ENCODE results near the gene KIF21B.

KIF21B gene

DNA sequence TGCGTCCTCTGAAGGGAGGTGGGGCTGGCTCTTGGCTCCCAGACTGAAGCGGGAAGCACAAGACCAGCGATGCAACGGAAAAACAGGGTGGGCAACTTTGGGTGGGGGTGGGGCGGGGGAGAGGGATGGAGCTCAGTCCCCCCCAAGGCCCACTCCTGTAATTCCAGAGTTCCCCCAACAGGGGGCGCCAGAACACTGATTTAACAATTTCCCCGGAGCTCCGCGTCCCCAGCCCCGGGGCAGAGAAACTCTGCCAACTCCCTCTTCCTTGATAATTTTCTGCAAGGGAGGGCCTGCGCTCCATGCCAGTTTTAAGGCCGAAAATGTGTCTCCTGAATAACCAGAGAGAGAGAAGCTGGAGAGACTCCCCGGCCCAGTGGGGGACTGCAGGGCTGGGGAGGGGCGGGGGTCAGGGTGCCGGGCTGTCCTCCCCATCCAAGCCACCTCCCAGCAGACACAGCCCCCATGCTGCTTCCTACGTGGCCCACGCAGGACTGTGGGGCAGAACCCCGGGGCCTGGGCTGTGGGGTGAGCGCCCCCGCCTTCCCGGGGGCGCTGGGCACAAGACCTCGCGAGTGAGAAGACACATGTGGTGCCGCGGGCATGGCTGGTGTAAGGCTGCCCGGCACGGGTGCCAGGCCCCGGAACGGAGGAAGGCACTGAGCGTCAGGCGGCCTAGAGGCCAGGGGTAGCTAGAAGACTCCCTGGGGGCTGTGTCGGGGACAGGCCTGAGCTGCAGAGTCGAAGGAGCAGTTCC, 51.4 kb downstream of the KIF21B start:
- Mint-ChIP-seq H3K27ac (no peak overlapping the region), H3K36me3 (ENCODE audit: low read depth) (peaks cover 8% of the 10 kb centered on the region), H3K9me3 (no peaks in the 10 kb centered on the region), H3K4me3 (no peak overlapping the region), H3K4me1 (peaks cover 27% of the 10 kb centered on the region), H3K27me3 (ENCODE audit: low read depth) (peaks cover 3% of the 10 kb centered on the region)
- TF ChIP-seq, protein P1, sequence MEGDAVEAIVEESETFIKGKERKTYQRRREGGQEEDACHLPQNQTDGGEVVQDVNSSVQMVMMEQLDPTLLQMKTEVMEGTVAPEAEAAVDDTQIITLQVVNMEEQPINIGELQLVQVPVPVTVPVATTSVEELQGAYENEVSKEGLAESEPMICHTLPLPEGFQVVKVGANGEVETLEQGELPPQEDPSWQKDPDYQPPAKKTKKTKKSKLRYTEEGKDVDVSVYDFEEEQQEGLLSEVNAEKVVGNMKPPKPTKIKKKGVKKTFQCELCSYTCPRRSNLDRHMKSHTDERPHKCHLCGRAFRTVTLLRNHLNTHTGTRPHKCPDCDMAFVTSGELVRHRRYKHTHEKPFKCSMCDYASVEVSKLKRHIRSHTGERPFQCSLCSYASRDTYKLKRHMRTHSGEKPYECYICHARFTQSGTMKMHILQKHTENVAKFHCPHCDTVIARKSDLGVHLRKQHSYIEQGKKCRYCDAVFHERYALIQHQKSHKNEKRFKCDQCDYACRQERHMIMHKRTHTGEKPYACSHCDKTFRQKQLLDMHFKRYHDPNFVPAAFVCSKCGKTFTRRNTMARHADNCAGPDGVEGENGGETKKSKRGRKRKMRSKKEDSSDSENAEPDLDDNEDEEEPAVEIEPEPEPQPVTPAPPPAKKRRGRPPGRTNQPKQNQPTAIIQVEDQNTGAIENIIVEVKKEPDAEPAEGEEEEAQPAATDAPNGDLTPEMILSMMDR (IDR thresholded peaks at IDR 0.05; ENCODE audit: unreplicated experiment in 3 of 3): peak; percentile 97 to 99 (median 98)

- Mint-ChIP-seq H3K27me3 (ENCODE audit: low read depth) (peaks cover 3% of the 10 kb centered on the region), H3K4me3 (no peak overlapping the region), H3K36me3 (ENCODE audit: low read depth) (peaks cover 6% of the 10 kb centered on the region), H3K4me1 (peaks cover 27% of the 10 kb centered on the region), H3K9me3 (no peaks in the 10 kb centered on the region), H3K27ac (no peak overlapping the region)
- TF ChIP-seq, protein P1 (IDR thresholded peaks at IDR 0.05; ENCODE audit: unreplicated experiment in 3 of 3): no peak
Measured at GRCh38 chr1:200971428-200971903, 52.0 kb downstream of the KIF21B start.

DNA sequence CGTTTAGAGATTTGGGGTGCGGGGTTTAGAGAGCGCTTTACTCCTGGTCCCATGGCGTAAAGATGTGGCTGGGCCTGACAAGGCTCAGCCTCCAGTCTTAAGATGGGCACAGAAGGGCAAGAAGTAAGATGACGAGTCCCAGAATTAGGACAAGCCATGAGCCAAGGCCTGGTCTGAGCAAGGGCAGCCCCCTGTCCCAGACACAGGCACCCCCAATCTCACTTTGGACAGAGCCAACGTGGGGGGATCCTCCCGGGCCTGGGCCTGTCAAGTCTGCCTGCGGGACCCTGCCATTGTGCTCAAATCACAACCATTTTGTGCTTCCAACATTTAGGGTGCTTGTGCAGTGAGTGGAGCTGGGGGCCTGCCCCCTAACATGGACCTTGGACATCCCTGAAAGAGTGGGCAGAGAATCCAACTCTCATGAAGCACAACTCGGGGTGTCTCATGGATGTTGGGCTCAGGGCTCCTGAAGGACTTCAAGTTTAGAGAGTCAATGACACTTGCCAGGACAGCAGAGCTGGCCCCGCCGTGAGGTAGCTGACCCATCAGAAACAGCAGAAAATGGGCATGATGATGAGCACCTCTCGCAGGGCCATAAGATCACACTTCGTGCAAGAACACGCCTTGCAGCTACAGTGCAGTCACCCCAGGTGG, 52.6 kb downstream of the KIF21B start:
- H3K4me1 Mint-ChIP-seq: peaks cover 29% of the 10 kb centered on the region
- peaks cover 6% of the 10 kb centered on the region for H3K27me3 Mint-ChIP-seq (ENCODE audit: low read depth)
- peaks cover 3% of the 10 kb centered on the region for H3K36me3 Mint-ChIP-seq (ENCODE audit: low read depth)
- no peak overlapping the region for H3K4me3 Mint-ChIP-seq
- H3K27ac Mint-ChIP-seq: peak overlapping the region in 1 of 3 experiments; percentile 37
- TF ChIP-seq, protein P1 (IDR thresholded peaks at IDR 0.05; ENCODE audit: unreplicated experiment in 3 of 3): no peak
- H3K9me3 Mint-ChIP-seq: no peaks in the 10 kb centered on the region

GRCh38 chr1:200969726-200970561, 53.6 kb downstream of the KIF21B start:
- TF ChIP-seq, protein P1 (IDR thresholded peaks at IDR 0.05; ENCODE audit: unreplicated experiment in 3 of 3): no peak
- Mint-ChIP-seq H3K36me3 (ENCODE audit: low read depth) (no peaks in the 10 kb centered on the region), H3K27ac (peak overlapping the region in 2 of 3 experiments; percentile 37), H3K4me3 (no peak overlapping the region), H3K9me3 (no peaks in the 10 kb centered on the region), H3K27me3 (ENCODE audit: low read depth) (peaks cover 6% of the 10 kb centered on the region), H3K4me1 (peaks cover 37% of the 10 kb centered on the region)

DNA sequence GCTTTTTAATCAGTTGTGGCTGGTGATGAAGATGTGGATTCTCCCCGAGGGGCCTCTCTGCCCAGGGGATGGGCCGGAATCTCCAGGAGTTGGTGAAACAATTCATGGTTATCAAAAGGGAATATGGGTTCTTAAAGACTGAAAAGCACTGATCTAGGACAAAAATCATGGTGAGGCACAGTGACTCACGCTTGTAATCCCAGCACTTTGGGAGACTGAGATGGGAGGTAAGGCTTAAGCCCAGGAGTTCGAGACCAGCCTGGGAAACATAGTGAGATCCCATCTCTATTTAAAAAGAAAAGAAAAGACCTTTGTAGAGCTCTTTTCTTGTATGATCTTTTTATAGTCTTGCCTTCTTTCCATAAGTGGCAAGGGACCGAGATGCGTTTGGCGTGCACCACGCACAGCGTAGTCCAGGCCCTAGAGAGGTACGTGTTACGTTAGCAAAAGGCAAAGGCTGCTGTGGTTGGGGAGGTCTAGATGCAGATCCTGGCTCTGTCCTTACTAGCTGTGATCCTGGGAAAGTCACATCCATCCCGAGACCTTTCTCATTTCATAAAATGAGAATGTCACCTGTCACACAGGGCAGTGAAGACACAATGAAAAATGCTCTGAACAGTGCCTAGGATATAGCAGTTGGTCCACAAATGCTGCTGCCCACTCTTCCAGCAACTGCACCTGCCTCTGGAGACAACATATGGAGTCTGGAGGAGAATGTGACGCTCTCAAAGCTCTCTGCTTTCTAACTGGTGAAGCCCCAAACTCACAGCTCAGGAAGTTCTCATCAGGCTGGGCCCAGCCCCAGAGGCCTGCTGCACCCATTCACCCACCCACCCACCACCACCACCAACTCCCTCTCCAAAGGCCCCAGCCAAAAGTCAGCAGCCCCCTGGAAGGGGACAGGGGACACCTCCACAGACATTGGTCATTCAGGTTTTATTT, 54.8 kb downstream of the KIF21B start:
- Mint-ChIP-seq H3K27me3 (ENCODE audit: low read depth) (peaks cover 4% of the 10 kb centered on the region), H3K27ac (peak overlapping the region in 2 of 3 experiments; percentile 10 to 37), H3K9me3 (no peaks in the 10 kb centered on the region), H3K36me3 (ENCODE audit: low read depth) (no peaks in the 10 kb centered on the region), H3K4me1 (peaks cover 44% of the 10 kb centered on the region), H3K4me3 (peak overlapping the region in 1 of 3 experiments; percentile 22)
- TF ChIP-seq, protein P1 (IDR thresholded peaks at IDR 0.05; ENCODE audit: unreplicated experiment in 3 of 3): no peak
